A172 (cell line): ENCODE measurements around the gene ZBTB47. TPM values are rescaled to one million over a fixed set of nuclear protein-coding genes. Genes with fewer than 3 reads are reported as not detected.

Experiments
- DNase-seq: peaks from one replicate; pipeline ENCODE4 v3.0.0-alpha.2; 2015; ENCODE audit warnings: low spot score
- total RNA-seq: library from RNA; depleted of rRNA; stranded (reverse); fragments of >200 nt; shearing (Covaris generic); gene quantifications from 2 replicates; pipeline ENCODE4 v1.2.3, GENCODE V29; 2014

ZBTB47 gene
- total RNA-seq, 1 experiment from 2014 or later = 17.9 TPM

DNA sequence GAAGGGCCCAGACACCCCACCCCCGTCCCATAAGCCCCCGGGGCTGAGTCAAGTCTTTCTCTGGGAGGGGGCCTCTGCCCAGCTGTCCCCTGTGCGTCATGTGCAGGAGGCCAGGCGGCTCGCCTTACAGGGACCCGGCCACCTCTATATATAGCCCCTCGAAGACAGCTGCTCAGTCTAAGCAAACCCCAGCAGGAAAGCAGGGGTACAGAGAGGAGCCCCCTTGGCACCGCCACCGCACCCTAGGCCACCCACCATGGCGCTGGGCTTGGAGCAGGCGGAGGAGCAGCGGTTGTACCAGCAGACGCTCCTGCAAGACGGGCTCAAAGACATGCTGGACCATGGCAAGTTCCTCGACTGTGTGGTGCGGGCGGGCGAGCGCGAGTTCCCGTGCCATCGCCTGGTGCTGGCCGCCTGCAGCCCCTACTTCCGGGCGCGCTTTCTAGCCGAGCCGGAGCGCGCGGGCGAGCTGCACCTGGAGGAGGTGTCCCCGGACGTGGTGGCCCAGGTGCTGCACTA lies 31.9 kb downstream of the ZBTB47 start, which contains the start of gene KLHL40:
KLHL40 (plus strand) TSS at position 175 of the 519 bp plus-strand sequence; CDS start at position 257, 82 bp downstream.
- no peak for DNase-seq

DNA sequence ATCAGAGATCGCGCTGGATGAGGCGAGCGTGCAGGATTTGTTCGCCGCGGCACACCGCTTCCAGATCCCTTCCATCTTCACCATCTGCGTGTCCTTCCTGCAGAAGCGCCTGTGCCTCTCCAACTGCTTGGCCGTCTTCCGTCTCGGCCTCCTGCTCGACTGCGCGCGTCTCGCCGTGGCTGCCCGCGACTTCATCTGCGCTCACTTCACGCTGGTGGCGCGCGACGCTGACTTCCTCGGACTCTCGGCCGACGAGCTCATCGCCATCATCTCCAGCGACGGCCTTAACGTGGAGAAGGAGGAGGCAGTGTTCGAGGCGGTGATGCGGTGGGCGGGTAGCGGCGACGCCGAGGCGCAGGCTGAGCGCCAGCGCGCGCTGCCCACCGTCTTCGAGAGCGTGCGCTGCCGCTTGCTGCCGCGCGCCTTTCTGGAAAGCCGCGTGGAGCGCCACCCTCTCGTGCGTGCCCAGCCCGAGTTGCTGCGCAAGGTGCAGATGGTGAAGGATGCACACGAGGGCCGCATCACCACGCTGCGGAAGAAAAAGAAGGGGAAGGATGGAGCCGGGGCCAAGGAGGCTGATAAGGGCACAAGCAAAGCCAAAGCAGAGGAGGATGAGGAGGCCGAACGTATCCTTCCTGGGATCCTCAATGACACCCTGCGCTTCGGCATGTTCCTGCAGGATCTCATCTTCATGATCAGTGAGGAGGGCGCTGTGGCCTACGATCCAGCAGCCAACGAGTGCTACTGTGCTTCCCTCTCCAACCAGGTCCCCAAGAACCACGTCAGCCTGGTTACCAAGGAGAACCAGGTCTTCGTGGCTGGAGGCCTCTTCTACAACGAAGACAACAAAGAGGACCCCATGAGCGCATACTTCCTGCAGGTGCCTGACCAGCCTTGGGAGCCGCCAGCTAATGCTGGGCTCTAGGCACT lies 32.7 kb downstream of the ZBTB47 start:
- DNase-seq = no peak

DNA sequence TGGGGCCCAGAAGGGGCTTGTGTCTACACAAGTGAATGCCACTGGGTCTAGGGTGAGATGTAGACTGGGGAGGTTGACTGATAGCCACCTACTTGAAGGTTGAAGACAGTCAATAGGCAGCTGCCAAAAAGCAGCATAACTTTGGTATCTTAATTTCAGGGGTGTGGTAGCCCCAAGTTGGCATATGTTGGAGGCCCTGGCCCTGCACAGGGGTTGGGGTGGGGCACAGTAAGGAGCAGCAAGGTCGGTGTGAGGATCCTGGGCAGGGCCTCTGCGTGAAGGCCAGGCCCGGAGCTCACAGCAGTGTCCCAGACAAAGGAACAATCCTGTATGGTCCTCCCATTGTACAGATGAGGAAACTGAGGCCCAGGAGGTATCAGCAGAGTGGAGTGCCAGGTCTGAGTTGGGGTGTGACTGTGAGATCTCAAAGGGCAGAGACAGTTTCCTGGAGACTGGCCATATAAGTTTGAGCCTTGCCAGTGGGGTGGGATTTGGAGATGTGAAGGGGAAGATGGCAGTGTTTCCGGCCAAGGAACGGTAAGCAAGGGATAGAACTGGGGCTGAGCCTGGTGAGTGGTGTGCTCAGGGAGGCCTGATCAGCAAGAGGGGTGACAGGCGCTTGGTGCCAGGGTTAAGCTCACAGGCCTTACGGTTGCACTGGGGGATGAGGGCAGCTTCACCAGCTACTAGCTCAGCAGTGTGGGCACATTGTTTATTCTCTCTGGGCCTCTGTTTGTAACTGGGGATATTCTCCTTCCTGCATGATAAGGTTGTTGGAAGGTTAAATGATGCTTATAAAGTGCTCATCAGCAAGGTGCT lies 33.5 kb downstream of the ZBTB47 start:
- no peak for DNase-seq

DNA sequence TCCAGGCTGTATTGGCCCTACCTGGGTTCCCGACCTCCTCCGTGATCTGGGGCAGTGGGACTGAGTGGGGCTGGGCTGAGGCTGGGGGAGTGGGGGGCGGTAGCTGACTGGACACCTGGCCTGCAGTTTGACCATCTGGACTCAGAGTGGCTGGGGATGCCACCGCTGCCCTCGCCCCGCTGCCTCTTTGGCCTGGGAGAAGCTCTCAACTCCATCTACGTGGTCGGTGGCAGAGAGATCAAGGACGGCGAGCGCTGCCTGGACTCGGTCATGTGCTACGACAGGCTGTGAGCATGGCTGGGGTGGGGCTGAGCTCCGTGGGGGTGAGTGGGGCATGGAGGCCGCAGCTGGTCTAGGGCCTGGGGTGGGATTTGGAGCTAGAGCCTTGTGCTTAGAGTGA lies 34.5 kb downstream of the ZBTB47 start:
- DNase-seq = no peak

DNA sequence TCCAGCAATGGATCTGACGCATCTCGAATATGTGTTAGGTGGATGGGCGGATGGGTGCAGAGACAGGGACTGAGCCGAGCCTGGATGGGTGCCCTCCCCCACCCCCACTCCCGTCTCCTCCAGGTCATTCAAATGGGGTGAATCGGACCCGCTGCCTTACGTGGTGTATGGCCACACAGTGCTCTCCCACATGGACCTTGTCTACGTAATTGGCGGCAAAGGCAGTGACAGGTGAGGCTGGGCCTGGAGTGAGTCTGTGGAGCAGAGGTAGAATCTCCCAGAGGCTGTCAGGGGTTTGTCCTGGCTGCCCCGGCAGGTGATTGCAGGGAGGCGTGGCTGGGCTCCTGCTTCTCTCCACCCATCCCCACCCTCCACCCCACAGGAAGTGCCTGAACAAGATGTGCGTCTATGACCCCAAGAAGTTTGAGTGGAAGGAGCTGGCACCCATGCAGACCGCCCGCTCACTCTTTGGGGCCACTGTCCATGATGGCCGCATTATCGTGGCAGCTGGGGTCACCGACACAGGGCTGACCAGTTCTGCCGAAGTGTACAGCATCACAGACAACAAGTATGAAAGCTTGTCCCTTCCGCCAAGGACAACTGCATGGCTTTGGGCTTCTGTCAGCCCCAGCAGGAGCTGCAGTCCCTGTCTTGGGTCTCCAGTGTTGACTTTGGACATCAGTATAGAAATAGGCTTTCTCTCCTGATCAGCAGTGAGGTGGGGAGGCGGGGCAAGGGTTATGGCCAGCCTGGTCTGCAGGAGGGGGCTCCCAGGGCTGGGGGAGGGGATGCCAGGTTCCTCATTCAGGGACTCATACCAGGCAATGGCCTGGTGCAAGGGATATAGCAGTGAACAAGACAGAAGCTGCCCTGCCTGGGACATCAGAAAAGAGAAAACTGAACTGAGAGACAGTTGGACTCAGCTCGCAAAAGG lies 35.3 kb downstream of the ZBTB47 start:
- no peak for DNase-seq

DNA sequence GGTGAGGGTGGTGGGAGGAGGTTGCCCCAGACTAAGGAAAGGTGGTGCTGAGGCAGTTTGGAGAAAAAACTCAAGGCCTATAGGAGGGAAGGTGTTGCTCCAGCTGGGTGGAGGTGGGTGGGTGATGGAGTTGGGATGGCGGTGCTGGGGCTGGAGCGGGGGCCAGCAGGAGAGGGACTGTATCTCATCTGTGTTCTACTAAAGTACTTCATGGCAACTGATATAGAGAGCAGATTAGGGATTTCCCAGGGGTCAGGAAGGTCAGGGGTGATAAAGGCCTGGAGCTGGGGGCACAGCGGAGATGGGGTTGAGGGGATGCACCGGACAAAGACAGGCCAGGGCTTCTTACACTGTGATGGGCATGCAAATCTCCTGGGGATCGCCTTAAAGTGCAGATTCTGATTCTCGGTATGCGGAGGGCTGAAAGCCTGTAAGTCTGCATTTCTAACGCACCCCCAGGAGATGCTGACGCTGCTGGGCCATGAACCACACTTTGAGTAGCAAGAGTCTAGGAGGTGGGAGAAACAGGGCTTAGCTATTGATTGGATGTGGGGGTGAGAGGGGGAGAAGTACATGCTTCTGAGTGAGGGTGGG lies 36.0 kb downstream of the ZBTB47 start:
- DNase-seq = no peak

DNA sequence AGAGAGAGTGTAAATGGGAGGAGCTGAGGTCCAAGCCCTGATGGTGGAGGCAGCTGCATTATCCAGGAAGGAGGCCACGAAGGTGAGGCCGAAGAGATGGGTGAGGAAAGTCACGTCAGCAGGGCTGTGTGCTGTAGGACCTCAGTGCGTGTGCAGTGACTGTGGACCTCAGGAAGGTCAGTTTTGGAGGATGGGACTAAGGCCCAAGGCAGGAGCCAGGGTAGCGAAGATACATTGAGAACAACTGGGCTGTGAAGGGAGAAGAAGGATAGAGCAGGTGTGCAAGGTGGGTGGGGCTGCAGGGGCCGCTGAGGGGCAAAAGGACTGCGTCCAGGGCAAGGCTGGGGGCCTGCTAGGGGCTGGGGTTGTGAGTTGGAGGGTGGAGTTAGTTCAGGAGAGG lies 36.7 kb downstream of the ZBTB47 start:
- DNase-seq = no peak

DNA sequence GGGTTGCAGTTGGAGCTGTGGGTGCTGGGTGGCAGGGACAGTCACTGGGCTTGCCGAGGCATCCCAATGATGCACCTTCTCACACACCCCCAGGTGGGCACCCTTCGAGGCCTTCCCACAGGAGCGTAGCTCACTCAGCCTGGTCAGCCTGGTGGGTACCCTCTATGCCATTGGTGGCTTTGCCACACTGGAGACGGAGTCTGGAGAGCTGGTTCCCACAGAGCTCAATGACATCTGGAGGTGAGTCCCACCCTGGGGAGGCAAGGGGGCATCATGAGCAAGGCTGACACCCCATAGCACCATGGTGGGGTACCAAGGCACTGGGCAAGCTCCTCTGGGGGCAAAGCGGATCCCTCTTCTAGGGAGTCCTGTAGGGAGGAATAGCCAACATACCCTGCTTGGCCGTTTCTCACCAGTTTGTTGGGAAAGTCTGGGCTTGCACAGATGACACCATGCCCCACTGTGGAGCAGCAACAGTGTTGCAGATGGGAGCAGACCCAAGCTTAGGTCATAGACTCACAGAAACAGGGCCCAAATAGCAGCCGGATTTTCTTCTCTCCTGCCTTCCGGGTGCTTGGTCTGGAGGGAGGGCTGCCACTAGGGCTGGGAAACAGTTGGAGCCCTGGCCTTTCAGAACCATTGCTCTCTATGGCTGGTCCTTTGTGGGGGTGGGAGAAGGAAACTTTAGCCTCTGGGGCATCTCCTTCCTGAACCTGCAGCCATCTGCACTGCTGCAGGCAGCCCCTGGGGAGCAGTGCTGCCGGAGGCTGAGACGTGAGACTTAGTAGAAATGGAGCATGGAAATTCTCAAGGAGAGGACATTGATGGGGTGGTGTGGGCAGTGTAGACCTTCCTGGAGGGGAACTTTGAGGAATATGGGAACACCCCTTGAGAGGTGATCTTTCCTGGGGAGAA lies 37.5 kb downstream of the ZBTB47 start:
- DNase-seq = no peak

DNA sequence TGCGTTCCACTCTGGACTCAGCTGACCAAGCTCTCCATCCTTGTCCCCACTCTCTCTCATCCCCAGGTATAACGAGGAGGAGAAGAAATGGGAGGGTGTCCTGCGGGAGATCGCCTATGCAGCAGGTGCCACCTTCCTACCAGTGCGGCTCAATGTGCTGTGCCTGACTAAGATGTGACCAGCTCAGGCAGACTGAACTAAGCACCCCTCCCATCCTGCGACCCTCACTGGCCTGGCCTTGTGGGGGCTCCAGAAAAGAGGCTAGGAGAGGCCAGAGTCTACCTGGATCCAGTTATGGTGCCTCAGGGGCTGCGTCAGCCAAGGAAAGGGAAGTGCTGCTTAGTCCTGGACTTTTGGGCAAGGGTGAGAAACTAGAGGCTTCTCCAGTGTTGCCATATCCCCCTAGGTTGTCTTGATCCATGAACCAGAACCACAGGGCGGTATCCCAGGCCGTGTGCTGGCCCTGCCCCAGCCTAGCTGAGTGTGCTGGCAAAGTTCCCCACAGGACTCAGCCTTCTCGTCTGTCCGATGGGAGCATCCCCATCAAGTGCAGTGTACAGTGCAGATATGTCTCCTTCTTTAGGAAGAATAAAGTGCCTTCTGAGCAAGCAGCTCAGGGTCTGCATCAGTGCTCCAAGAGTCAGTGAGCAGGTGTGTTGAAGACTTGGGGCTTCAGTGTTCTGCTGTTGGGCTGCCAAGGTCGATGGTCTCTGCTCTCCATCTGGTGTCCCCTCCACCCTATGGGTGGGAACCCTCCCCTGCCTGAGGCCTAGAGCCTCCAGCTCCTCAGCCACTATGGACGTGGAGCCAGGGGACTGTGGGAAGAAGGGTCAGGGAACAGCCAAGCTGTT lies 38.5 kb downstream of the ZBTB47 start:
- no peak for DNase-seq

DNA sequence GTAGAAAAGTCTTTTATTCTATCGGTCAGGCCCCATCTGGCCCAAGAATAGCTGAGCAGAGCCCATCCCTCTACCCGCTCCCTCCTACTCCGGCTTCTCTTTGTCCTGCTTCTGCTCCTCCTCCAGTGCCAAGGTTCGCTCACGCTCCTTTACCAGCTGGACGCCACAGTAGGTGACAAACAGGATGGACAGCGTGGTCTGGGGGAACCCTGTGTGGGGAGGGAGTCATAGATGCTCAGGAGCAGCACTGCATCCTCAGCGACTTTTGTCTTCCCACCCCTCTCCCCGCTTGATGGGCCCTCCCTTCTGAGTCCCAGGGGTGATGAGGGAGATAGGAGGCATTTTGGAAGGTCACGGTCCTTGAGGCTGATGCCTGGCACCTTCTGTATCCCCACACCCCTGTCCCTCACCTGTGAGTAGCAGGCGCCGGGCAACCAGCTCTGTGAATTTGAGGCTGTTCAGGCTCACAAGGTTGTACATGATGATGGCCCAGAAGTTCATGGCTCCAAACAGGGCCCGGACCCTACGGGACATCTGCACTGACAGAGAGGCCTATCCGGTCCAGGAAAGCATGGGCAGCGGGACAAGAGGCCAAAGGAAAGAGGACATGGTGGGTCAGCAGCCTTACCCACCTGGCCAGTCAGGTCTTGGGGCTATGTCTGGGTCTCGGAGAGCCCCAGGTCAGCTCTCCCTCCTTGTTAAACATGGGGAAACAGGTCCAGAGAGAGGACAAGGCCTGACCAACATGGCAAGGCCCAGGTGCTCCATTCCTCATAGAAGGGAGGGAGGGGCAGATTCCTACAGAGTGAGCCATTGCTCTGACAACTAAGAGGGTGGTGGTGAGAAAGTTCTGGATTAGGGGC lies 39.4 kb downstream of the ZBTB47 start:
- DNase-seq = no peak

DNA sequence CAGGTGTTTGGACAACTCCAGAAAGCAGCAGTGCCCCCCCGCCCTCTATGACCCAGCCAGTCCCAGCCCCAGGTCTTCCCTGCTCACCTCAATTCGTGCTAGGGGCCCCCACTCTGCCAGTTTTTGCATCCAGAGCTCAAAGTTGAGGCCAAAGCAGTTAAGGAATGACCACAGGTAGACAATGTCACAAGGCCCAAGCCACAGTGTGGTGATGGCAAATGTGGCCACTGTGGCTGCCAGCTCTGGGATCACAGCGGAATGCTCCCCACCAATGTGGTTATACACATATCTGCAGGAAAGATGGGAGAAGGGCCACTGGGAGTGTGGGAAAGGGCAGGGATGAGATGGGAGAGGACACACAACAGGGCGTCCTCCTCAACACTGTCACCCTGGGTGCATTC lies 40.0 kb downstream of the ZBTB47 start:
- no peak for DNase-seq

DNA sequence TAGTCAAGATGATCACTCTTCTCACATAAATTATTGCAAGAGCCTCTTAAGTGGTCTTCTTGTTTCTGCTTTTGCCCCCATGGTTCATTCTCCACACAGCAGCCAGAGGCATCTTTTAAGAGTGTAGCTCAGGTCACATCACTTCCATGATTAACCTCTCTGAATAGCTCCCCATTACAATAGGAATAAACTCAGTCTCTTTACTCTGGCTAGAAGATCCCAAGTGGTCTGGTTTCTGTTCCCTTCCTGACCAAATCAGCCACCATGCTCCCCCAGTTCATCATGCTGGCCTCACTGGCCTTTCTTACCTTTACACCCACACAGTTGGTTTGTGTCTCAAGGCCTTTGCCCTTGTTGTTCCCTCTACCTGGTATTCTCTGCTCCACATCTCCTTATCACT lies 40.9 kb downstream of the ZBTB47 start:
- DNase-seq = no peak

DNA sequence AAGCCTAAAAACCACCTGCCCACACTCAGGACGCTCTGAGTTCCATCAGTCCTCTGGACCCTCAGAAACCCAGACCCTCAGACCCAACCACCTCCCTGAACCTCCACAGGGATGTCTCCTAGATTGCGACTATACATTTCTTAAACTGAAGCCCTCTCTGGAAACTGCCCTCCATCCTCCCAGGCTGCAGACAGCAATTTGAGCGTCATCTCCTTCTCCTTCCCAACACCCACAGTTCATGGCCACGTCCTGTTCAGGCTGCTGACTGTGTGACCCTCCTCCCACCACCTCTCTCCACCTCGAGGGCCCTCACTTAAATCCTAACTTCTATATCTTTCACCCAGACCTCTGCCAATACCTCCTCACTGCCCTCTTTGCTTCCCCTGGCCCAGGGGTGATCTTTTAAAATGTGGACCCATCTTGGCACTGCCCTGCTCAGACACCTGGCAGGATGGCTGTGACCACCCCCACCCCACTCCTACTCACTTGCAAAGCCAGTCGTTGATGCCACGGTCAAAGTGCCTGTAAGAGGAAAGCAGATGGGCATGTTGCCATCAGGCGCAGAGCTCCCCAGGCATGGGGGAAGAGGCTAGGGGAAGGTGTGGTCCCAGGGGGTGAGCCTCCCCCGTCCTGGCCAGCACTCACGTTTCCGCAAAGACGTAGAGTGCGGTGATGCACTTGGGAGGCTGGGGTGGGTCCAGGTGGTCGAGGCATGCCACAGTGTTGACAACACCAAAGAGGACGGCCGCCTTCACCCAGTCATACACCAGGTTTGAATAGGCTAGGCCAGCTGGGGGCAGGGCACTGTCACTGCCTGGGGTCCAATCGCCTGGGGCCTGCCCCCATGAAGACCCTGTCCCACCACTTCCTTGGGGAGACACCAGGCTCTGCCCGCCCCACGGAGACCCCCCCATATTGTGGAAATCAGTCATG lies 43.1 kb downstream of the ZBTB47 start:
- no peak for DNase-seq

DNA sequence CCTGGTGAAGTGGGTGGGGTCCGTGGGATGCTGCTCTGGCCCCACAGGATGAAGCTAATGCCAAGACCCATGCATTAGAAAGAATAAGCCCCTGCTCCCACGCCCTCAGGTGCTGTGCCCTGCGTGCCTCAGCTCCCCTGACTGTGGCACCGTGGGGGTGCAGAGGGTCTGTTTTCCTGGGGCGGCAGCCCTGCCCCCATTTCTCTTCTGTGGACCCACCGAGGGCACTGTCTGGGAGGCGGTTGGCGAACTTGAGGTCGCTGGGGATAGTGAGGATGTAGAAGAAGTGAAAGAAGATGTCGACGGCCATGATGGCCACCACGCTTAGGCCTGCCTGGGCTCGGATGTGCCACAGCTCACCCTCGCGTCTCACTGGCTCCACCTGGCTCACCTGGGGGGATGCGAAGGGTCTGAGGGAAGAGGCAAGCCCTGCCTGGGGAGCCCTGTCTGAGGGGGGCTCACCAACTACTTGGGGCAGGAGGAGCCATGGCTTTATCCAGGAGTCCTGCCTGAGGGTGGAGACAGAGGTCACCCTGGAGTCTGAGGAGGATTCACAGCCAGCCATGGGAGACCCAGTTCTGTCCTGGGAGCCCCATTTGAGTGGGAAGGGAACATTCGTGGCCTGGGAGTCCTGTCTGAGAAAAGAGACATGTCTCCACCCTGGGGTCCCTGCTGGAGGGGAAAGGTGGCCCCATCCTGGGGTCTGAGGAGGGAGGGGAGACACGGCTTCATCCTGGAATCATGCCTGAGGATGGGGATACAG lies 44.0 kb downstream of the ZBTB47 start:
- no peak for DNase-seq

DNA sequence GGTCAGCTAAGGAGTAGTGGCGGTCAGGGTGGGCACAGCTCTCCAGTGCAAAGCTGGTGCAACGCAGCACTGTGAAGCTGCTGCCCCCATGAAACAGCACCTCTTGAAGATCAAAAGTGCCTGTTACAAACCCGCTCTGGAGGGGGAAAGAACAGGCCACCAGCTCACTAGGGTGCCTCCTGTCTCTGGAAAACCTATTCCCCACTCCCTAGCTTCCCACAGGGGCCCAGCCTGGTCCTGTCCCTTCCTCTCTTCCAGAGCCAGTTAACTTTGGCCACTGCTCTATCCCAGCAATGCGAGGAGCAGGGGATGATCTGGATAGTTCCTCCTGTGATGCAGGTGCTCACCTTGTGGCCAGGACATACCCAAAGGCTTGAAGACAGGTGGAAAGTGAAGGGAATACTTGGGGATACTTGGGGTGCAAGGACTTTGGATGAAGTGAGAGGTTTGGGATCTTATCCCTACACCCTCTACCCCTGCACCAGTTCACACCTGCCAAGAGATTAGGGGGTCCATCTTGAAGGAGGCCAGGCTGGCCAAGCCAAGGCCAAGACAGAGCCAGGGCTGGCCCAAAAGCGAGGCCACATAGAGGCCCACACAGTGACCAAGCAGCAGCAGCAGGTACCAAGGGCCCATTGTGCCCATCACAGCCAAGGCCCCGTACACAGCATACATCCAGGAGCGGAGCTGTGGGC lies 44.9 kb downstream of the ZBTB47 start:
- no peak for DNase-seq

DNA sequence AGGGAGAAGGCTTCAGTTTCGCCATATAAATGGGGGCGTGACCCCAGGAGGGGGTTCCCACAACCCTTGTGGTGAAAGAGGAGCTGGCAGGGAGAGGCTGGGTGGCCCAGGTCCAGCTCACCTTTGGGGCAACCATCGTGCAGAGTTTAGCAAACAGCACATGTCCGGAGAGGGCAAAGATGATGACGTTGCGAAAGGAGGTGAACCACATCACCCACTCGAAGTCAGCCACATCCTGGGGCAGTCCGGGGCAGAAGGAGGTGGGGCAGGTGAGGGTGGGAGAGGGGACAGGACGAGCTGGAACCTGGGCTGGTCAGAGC lies 45.4 kb downstream of the ZBTB47 start:
- DNase-seq = no peak
